ENCODE measurements around the gene SEMA7A. TPM values are rescaled to one million over a fixed set of nuclear protein-coding genes. Genes with fewer than 3 reads are reported as not detected.
A peak's percentile ranks its signal among the peaks of the same experiment; 100 is the strongest.

SEMA7A gene
- total RNA-seq, 3 donors from 2014 or later: 187 to 215 (median 195) TPM

- Mint-ChIP-seq H3K27me3 (ENCODE audit: low read depth) (no peaks in the 10 kb centered on the region), H3K9me3 (no peaks in the 10 kb centered on the region), H3K36me3 (ENCODE audit: insufficient read depth) (peaks cover 17% of the 10 kb centered on the region), H3K4me1 (ENCODE audit: low read depth) (peaks cover 9% of the 10 kb centered on the region), H3K4me3 (no peak overlapping the region)
- DNase-seq (no peak), ATAC-seq (no peak)
Observed at GRCh38 chr15:74442604-74443003, 8.8 kb upstream of the SEMA7A start.

- no peak for DNase-seq
- H3K4me3 Mint-ChIP-seq: no peak overlapping the region
- peaks cover 9% of the 10 kb centered on the region for H3K4me1 Mint-ChIP-seq (ENCODE audit: low read depth)
- no peak for ATAC-seq
- no peaks in the 10 kb centered on the region for H3K9me3 Mint-ChIP-seq
- no peaks in the 10 kb centered on the region for H3K27me3 Mint-ChIP-seq (ENCODE audit: low read depth)
- H3K36me3 Mint-ChIP-seq (ENCODE audit: insufficient read depth): peaks cover 17% of the 10 kb centered on the region
Observed at GRCh38 chr15:74442063-74442462, 8.3 kb upstream of the SEMA7A start.

GRCh38 chr15:74441248-74441941 is 7.6 kb upstream of the SEMA7A start:
- Mint-ChIP-seq H3K9me3 (no peaks in the 10 kb centered on the region), H3K4me1 (ENCODE audit: low read depth) (peaks cover 10% of the 10 kb centered on the region), H3K27me3 (ENCODE audit: low read depth) (no peaks in the 10 kb centered on the region), H3K4me3 (no peak overlapping the region), H3K36me3 (ENCODE audit: insufficient read depth) (peaks cover 11% of the 10 kb centered on the region)
- ATAC-seq (no peak), DNase-seq (no peak)

DNA sequence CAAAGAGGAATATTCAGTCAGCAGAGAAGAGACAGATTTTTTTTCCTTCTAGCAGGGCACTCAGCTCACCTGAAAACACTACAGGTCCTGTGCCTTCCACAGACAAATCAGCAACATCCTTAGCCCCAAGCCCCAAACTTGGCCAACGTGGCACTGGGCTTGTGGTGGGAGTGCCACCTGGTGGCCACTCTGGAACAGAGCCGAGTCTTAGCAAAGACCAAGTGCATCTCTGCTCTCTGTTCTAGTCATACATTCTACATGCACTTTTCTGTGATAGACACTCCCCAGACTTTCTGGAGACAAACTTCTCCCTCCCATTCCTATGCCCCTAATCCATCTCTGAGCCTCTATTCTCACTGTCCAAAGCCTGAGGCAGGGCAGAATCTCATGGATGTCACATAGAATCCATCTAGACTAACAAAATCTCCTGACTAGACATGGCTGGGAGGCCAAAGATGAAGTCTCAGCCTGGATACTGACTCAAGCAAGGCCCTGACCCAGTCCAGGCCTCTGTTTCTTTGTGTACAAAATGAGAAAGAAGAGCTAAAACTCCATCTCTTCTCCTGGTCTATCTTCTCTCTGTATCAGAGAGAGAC is 5.1 kb upstream of the SEMA7A start:
- Mint-ChIP-seq H3K27me3 (ENCODE audit: low read depth) (no peaks in the 10 kb centered on the region), H3K36me3 (ENCODE audit: insufficient read depth) (no peaks in the 10 kb centered on the region), H3K9me3 (no peaks in the 10 kb centered on the region), H3K4me3 (no peak overlapping the region), H3K4me1 (ENCODE audit: low read depth) (peaks cover 35% of the 10 kb centered on the region)
- DNase-seq: peak; percentile 78
- ATAC-seq: peak; percentile 58 to 71

- no peaks in the 10 kb centered on the region for H3K9me3 Mint-ChIP-seq
- peaks cover 35% of the 10 kb centered on the region for H3K4me1 Mint-ChIP-seq (ENCODE audit: low read depth)
- no peaks in the 10 kb centered on the region for H3K36me3 Mint-ChIP-seq (ENCODE audit: insufficient read depth)
- no peak for DNase-seq
- no peak for ATAC-seq
- no peak overlapping the region for H3K4me3 Mint-ChIP-seq
- H3K27me3 Mint-ChIP-seq (ENCODE audit: low read depth): no peaks in the 10 kb centered on the region
Observed at GRCh38 chr15:74438206-74438605, 4.4 kb upstream of the SEMA7A start.

DNA sequence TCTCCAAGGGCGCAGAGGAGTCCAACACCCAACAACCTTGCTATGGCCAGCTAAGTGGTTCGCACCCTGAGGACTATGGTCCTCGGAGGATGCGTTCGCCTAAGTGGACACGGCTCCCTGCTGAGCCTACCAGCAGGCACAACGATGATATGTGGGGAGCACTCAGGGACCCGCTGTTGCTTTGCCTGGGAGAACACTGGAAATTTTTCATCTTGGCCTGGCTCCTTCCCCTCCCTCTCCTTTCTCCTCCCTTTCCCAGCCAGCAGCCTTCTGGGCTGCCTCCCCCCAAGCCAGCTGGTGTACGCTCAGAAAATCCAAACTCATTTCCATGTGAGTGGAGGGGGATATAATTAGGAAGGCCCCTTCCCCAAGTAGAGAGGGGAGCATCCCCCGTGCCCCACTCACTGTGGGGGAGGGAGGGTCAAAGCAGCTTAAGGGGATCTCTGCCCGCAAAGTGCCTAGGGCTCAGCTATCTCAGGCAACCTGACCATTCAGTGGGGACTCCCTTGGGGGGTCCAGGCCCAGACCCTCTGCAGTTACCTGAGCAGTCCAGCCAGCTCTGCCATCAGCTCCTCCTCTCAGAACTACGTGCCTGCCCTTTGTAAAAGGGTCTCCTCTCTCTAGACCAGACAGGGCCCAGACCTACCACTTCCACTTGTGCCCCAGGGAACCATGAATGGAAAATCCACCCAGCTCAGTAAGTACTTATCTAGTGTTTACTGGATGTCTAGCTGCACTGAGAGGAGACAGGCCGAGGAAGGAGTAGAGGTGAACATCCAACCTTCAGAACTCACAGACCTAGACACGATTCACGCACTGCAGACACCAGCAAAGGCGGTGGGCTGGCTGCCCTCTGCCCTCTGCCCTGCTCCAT is 742 bp upstream of the SEMA7A start:
- Mint-ChIP-seq H3K36me3 (ENCODE audit: insufficient read depth) (peaks cover 28% of the 10 kb centered on the region), H3K27me3 (ENCODE audit: low read depth) (no peaks in the 10 kb centered on the region), H3K4me1 (ENCODE audit: low read depth) (peaks cover 53% of the 10 kb centered on the region), H3K4me3 (peak overlapping the region; percentile 86), H3K9me3 (no peaks in the 10 kb centered on the region)
- no peak for DNase-seq
- no peak for ATAC-seq

GRCh38 chr15:74432968-74433591 is 678 bp downstream of the SEMA7A start:
- H3K4me1 Mint-ChIP-seq (ENCODE audit: low read depth): peaks cover 53% of the 10 kb centered on the region

GRCh38 chr15:74432271-74432967 is 1.3 kb downstream of the SEMA7A start:
- no peaks in the 10 kb centered on the region for H3K27me3 Mint-ChIP-seq (ENCODE audit: low read depth)
- ATAC-seq (no peak), DNase-seq (no peak)
- H3K9me3 Mint-ChIP-seq: no peaks in the 10 kb centered on the region
- peak overlapping the region; percentile 94 for H3K4me3 Mint-ChIP-seq
- peaks cover 58% of the 10 kb centered on the region for H3K4me1 Mint-ChIP-seq (ENCODE audit: low read depth)
- H3K36me3 Mint-ChIP-seq (ENCODE audit: insufficient read depth): peaks cover 36% of the 10 kb centered on the region

More at GRCh38 chr15:74432968-74433591, 678 bp downstream of the SEMA7A start:
- ATAC-seq (peak in 1 of 2 donors; percentile 11), DNase-seq (no peak)
- Mint-ChIP-seq H3K36me3 (ENCODE audit: insufficient read depth) (peaks cover 32% of the 10 kb centered on the region), H3K27me3 (ENCODE audit: low read depth) (no peaks in the 10 kb centered on the region), H3K9me3 (no peaks in the 10 kb centered on the region), H3K4me3 (peak overlapping the region; percentile 94)

- H3K4me3 Mint-ChIP-seq: peak overlapping the region; percentile 94
- H3K9me3 Mint-ChIP-seq: no peaks in the 10 kb centered on the region
- peaks cover 41% of the 10 kb centered on the region for H3K36me3 Mint-ChIP-seq (ENCODE audit: insufficient read depth)
- H3K27me3 Mint-ChIP-seq (ENCODE audit: low read depth): no peaks in the 10 kb centered on the region
- ATAC-seq: no peak
- no peak for DNase-seq
- H3K4me1 Mint-ChIP-seq (ENCODE audit: low read depth): peaks cover 64% of the 10 kb centered on the region
Observed at GRCh38 chr15:74431645-74432044, 2.1 kb downstream of the SEMA7A start.

DNA sequence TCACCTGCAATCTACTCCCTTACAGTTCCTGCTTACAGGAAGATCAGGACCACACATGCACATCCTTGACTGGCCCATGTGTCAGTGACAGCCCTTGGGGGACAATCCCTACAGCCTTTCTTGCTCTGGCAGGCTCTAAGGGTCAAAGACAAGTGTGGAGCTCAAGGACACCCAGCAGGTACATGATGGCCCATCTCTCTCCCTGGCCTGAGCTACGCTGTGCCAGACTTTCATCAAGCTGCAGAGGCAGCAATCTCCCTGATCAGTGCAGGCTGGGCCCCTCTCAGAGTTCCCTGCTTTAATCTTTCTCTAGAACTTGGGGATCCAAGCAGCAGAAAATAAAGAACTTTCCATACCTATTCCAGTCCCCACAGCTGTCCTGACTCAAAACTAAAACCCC is 2.6 kb downstream of the SEMA7A start:
- Mint-ChIP-seq H3K4me1 (ENCODE audit: low read depth) (peaks cover 64% of the 10 kb centered on the region), H3K27me3 (ENCODE audit: low read depth) (no peaks in the 10 kb centered on the region), H3K9me3 (no peaks in the 10 kb centered on the region)

DNA sequence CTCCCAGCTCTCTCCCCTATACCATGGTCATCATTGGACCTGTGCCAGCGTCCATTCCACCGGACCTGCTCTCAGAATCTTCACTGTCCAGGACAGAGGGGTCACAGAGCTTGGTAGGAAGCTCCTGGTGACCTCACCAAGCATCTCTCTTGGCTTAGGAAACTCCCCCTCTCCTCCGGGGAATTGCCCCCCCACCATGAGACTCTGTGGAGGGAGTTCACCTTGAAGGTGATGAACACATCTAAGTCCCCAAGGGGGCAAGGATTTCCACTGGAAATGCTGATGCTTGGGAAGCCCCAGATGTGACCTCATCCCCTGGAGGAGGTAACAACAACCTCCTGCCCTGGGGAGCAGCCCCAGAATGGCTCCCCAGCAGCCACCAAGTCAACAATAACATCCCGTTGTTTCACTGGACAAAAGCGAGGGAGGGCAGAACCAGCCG is 3.2 kb downstream of the SEMA7A start:
- no peaks in the 10 kb centered on the region for H3K9me3 Mint-ChIP-seq
- no peaks in the 10 kb centered on the region for H3K27me3 Mint-ChIP-seq (ENCODE audit: low read depth)
- peak overlapping the region; percentile 94 for H3K4me3 Mint-ChIP-seq
- H3K36me3 Mint-ChIP-seq (ENCODE audit: insufficient read depth): peaks cover 48% of the 10 kb centered on the region
- DNase-seq: no peak
- H3K4me1 Mint-ChIP-seq (ENCODE audit: low read depth): peaks cover 62% of the 10 kb centered on the region
- ATAC-seq: no peak

More for the DNA sequence above, 2.6 kb downstream of the SEMA7A start:
- Mint-ChIP-seq H3K36me3 (ENCODE audit: insufficient read depth) (peaks cover 45% of the 10 kb centered on the region), H3K4me3 (peak overlapping the region; percentile 94)
- DNase-seq: no peak
- no peak for ATAC-seq

GRCh38 chr15:74429781-74430400 is 3.9 kb downstream of the SEMA7A start:
- peaks cover 49% of the 10 kb centered on the region for H3K36me3 Mint-ChIP-seq (ENCODE audit: insufficient read depth)
- no peaks in the 10 kb centered on the region for H3K27me3 Mint-ChIP-seq (ENCODE audit: low read depth)
- DNase-seq (no peak), ATAC-seq (no peak)
- peaks cover 57% of the 10 kb centered on the region for H3K4me1 Mint-ChIP-seq (ENCODE audit: low read depth)
- H3K9me3 Mint-ChIP-seq: no peaks in the 10 kb centered on the region
- H3K4me3 Mint-ChIP-seq: peak overlapping the region; percentile 94

DNA sequence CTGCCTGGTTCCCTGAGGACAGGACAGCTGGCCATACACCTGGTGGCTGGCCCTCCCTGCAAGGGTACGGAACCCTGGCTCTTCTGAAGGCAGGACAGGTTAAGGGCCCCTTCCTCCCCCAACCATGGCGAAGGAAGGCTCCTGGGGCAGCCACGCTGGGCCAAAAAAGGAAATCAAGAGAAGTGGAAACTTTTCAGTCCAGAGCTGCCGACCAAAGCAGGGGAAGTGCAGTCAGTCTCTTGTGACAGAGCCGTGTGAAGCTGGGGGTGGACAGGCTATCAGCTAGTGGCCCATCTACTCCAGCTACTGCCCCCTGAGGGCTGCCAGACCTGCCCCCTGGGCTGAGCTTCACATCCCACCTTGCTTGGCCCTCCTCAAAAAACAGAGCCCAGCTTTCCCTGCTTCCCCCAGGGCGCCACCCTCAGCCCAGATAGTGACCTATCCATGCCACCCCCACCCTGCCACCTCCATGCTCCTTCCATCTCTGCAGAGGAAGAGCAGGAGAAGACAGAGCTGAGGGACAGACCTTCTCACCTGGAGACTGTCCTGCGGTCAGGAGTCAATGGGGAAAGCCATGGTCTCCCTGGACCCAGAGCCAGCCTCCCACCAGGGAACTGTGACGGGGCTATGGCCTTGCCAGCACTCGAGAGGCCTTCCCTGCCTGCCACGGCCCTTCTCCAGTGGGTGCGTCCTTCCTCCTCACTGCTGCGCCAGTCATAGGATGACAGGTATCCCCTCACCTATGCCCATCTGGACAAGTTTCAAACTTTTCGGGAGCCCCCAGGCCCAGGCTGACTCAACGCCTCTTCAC is 4.6 kb downstream of the SEMA7A start:
- peak overlapping the region; percentile 94 for H3K4me3 Mint-ChIP-seq
- DNase-seq (no peak), ATAC-seq (no peak)
- no peaks in the 10 kb centered on the region for H3K9me3 Mint-ChIP-seq
- H3K4me1 Mint-ChIP-seq (ENCODE audit: low read depth): peaks cover 51% of the 10 kb centered on the region
- H3K27me3 Mint-ChIP-seq (ENCODE audit: low read depth): no peaks in the 10 kb centered on the region
- H3K36me3 Mint-ChIP-seq (ENCODE audit: insufficient read depth): peaks cover 54% of the 10 kb centered on the region
